ENCODE measurements around the gene BTD.

DNA sequence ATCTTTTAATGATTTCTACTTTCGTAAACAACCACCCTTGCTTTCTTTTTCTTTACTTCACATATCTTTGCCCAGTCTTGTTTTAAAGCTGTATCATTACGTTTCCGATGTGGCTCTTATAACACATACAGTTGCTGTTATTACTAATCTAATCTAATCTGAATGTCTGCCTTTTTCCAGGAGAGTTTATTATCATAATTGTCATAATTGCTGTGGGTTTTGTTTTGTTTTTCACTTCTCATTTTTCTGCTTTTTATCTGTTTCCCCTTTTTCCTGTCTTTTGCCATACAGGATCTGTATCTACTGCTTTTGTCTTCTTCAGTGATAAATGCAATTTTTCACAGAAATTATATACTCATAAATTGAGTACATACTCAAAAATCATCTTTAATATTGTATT lies 25.1 kb upstream of the BTD start:
- TF ChIP-seq ZNF384 (IDR thresholded peaks at IDR 0.05): no peak
- TF ChIP-seq HDGF (IDR thresholded peaks at IDR 0.05; ENCODE audit: borderline replicate concordance): no peak
- TF ChIP-seq PKNOX1 (IDR thresholded peaks at IDR 0.05): no peak
- TF ChIP-seq FOXM1 (IDR thresholded peaks at IDR 0.05; ENCODE audit: borderline replicate concordance): no peak
- TF ChIP-seq ELF4 (IDR thresholded peaks at IDR 0.05): no peak
